Measurements from ENCODE around the gene CRAT.

DNA sequence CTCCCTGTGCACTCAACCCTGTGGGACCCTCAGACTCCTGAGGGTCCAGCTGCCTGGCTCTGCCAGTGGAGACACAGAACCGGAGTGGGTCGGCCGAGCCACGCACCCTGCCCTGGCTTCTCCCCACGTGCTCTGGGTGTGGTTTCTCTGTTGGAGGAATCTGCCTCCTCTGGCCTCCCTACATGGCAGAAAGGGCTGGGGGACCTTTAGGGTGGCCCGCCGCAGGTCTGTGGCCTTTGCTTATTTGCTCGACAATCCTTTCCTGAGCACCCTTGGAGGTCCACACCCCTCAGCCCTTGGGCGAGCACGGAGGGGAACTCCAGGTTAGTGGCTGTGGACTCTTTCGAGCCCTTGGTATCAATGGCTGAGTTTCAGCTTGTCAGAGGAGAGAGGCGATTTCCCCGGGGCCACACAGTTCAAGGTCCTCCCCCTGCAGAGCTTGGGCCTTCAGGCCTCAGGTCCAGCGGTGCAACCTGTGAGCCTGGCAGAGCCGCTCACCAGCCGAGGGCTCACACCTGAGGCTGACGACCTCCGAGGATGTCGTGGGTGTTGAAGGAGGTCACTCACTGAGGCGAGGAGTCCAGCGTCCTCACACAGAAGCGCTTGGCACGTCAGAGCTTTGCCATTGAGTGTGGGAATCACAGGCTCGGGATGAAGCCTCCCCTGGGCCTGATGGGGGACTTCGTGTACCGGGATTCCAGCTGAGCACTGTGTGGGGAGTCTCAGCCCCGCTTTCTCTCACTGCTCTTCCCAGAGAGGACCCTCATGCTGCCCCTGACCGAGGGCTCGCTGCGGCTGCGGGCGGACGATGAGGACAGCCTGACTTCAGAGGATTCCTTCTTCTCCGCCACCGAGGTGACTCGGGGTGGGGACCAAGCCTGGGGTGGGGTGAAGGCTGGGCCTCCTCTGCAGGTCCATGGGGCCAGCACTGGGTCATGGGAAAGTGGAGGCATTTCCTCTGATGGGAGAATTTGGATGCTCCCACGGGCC is 50.5 kb downstream of the CRAT start:
- TF ChIP-seq, protein P1, sequence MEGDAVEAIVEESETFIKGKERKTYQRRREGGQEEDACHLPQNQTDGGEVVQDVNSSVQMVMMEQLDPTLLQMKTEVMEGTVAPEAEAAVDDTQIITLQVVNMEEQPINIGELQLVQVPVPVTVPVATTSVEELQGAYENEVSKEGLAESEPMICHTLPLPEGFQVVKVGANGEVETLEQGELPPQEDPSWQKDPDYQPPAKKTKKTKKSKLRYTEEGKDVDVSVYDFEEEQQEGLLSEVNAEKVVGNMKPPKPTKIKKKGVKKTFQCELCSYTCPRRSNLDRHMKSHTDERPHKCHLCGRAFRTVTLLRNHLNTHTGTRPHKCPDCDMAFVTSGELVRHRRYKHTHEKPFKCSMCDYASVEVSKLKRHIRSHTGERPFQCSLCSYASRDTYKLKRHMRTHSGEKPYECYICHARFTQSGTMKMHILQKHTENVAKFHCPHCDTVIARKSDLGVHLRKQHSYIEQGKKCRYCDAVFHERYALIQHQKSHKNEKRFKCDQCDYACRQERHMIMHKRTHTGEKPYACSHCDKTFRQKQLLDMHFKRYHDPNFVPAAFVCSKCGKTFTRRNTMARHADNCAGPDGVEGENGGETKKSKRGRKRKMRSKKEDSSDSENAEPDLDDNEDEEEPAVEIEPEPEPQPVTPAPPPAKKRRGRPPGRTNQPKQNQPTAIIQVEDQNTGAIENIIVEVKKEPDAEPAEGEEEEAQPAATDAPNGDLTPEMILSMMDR (conservative IDR thresholded peaks at IDR 0.05; ENCODE audit: low read depth, low read length): no peak
- TF ChIP-seq POLR2A (IDR thresholded peaks at IDR 0.05; ENCODE audit: low read depth, low read length) (no peak), MXI1 (IDR thresholded peaks at IDR 0.05; ENCODE audit: borderline replicate concordance, low read depth, low read length) (no peak), RFX5 (IDR thresholded peaks at IDR 0.05; ENCODE audit: low read depth, low read length) (no peak), BHLHE40 (IDR thresholded peaks at IDR 0.05; ENCODE audit: low read depth, low read length) (no peak)
- TF ChIP-seq, protein P2, sequence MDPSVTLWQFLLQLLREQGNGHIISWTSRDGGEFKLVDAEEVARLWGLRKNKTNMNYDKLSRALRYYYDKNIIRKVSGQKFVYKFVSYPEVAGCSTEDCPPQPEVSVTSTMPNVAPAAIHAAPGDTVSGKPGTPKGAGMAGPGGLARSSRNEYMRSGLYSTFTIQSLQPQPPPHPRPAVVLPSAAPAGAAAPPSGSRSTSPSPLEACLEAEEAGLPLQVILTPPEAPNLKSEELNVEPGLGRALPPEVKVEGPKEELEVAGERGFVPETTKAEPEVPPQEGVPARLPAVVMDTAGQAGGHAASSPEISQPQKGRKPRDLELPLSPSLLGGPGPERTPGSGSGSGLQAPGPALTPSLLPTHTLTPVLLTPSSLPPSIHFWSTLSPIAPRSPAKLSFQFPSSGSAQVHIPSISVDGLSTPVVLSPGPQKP (IDR thresholded peaks at IDR 0.05; ENCODE audit: borderline replicate concordance, low read depth, low read length): no peak

Measured in IMR-90 (cell line).